ENCODE results near the gene PTN. TPM values are rescaled to one million over a fixed set of nuclear protein-coding genes. Genes with fewer than 3 reads are reported as not detected.

The PTN gene
- total RNA-seq, 1 experiment from 2014 or later = 0.13 TPM

DNA sequence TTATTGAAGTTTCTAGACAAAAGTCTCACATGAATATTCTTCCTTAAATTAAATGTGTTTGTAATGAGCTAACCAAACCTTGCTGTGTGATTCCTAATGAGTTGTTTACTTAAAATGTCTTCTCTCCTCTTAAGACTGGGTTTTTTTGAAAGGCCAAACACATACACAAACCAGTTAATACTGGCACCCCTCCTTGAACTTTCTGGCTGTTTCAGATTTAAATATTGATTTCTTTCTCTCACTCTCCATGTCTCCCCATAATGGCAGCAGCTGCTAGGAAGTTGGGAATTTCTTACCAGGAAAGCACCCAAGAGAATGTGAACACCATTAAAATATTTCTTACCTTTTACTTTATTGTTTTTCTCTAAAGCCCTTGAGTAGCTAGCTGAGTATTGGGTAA, 11.4 kb upstream of the PTN start:
- no peak overlapping the region for H3K4me3 ChIP-seq (ENCODE audit: low read depth in 2 of 2, low read length in 2 of 2)

DNA sequence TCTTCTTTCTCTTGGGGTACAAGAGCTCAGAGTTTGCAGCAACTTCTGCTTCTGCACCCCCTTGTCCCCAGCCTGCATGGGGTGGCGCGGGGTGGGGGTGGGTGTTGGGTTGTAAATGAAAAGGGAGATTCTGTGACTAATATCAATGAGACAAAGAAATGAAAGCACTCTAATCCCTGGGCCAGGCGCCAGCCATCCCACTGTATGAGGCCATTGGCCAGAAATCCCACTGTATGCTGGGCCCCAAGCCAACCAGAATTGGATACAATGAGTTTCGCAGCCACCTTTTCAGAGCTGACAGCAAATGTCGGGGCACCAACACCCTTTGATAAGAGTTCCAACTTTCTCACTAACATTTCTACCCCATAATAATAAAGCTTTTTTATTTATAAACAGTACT, 10.9 kb upstream of the PTN start:
- Histone ChIP-seq H3K4me3 (ENCODE audit: low read depth in 2 of 2, low read length in 2 of 2) (no peak overlapping the region), H3K27me3 (ENCODE audit: control insufficient read depth, insufficient read depth, low read length) (no peaks in the 10 kb centered on the region), H3K9me3 (ENCODE audit: control insufficient read depth, insufficient read depth, low read depth, low read length) (peaks cover 2% of the 10 kb centered on the region; the same call in 1 of the 2 replicates), H3K27ac (ENCODE audit: low read length) (no peak overlapping the region), H3K36me3 (ENCODE audit: control insufficient read depth, insufficient read depth, low read length) (no peaks in the 10 kb centered on the region), H3K4me1 (ENCODE audit: control insufficient read depth, insufficient read depth, low read length) (no peaks in the 10 kb centered on the region)
- in situ Hi-C loops (cut with HindIII; ENCODE audit: low pct_unique_long_range_greater_than_20kb, low sequenced_read_pairs) = no loop called here
- TF ChIP-seq, protein P1, sequence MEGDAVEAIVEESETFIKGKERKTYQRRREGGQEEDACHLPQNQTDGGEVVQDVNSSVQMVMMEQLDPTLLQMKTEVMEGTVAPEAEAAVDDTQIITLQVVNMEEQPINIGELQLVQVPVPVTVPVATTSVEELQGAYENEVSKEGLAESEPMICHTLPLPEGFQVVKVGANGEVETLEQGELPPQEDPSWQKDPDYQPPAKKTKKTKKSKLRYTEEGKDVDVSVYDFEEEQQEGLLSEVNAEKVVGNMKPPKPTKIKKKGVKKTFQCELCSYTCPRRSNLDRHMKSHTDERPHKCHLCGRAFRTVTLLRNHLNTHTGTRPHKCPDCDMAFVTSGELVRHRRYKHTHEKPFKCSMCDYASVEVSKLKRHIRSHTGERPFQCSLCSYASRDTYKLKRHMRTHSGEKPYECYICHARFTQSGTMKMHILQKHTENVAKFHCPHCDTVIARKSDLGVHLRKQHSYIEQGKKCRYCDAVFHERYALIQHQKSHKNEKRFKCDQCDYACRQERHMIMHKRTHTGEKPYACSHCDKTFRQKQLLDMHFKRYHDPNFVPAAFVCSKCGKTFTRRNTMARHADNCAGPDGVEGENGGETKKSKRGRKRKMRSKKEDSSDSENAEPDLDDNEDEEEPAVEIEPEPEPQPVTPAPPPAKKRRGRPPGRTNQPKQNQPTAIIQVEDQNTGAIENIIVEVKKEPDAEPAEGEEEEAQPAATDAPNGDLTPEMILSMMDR (IDR thresholded peaks at IDR 0.05) = no peak
- TF ChIP-seq REST (IDR thresholded peaks at IDR 0.05; ENCODE audit: insufficient read depth in 1 of 2, low read depth in 2 of 2, low read length in 1 of 2) (no peak), POLR2AphosphoS5 (IDR thresholded peaks at IDR 0.05; ENCODE audit: low read depth, low read length) (no peak), TCF7L2 (IDR thresholded peaks at IDR 0.05; ENCODE audit: low read depth, low read length) (no peak), SIN3A (IDR thresholded peaks at IDR 0.05; ENCODE audit: borderline replicate concordance, insufficient read depth, low read depth, low read length) (no peak)
- BruUV-seq (replicated peaks) = no TSS peak
- ATAC-seq (no peak), DNase-seq (ENCODE audit: low read depth, low spot score) (no peak)
- intact Hi-C loops (cut with micrococcal nuclease; ENCODE audit: unreplicated experiment) = no loop called here
- POLR2A ChIA-PET = no interaction called here
- CTCF ChIA-PET = no interaction called here

More for the DNA sequence above, 11.4 kb upstream of the PTN start:
- in situ Hi-C loops (cut with HindIII; ENCODE audit: low pct_unique_long_range_greater_than_20kb, low sequenced_read_pairs) = no loop called here
- no peaks in the 10 kb centered on the region for H3K27me3 ChIP-seq (ENCODE audit: control insufficient read depth, insufficient read depth, low read length)
- intact Hi-C loops (cut with micrococcal nuclease; ENCODE audit: unreplicated experiment) = no loop called here
- no peak overlapping the region for H3K27ac ChIP-seq (ENCODE audit: low read length)
- CTCF ChIA-PET = no interaction called here
- no peak for ATAC-seq
- H3K4me1 ChIP-seq (ENCODE audit: control insufficient read depth, insufficient read depth, low read length) = no peaks in the 10 kb centered on the region
- DNase-seq (ENCODE audit: low read depth, low spot score) = no peak
- no peaks in the 10 kb centered on the region for H3K36me3 ChIP-seq (ENCODE audit: control insufficient read depth, insufficient read depth, low read length)
- TF ChIP-seq TCF7L2 (IDR thresholded peaks at IDR 0.05; ENCODE audit: low read depth, low read length) = no peak
- no peak for TF ChIP-seq SIN3A (IDR thresholded peaks at IDR 0.05; ENCODE audit: borderline replicate concordance, insufficient read depth, low read depth, low read length)
- TF ChIP-seq REST (IDR thresholded peaks at IDR 0.05; ENCODE audit: insufficient read depth in 1 of 2, low read depth in 2 of 2, low read length in 1 of 2) = no peak
- TF ChIP-seq POLR2AphosphoS5 (IDR thresholded peaks at IDR 0.05; ENCODE audit: low read depth, low read length) = no peak
- TF ChIP-seq, protein P1 (IDR thresholded peaks at IDR 0.05) = no peak
- BruUV-seq (replicated peaks) = no TSS peak
- H3K9me3 ChIP-seq (ENCODE audit: control insufficient read depth, insufficient read depth, low read depth, low read length) = peaks cover 8% of the 10 kb centered on the region; the same call in 1 of the 2 replicates
- POLR2A ChIA-PET = no interaction called here

Data from Panc1 (cell line).